GM12878 (cell line): ENCODE data around the gene SLC15A1. TPM values are rescaled to one million over a fixed set of nuclear protein-coding genes. Genes with fewer than 3 reads are reported as not detected.
A peak's percentile ranks its signal among the peaks of the same experiment; 100 is the strongest.

ENCODE experiments used
- ATAC-seq: fragments of 200-7000 bp; cut with Tn5 transposase; 3 replicates; pipeline ENCODE4 v1.9.1; 2020; ENCODE audit warnings: mild to moderate bottlenecking, moderate library complexity
- BruUV-seq: library from RNA; stranded (reverse); fragments of 400-500 nt; replicated peaks from 2 replicates; lab custom pipeline; 2021; lab: Mats Ljungman, UMichigan
- CTCF ChIA-PET: fragments of 300-600 bp; sonication (Branson Sonifier 250); formaldehyde crosslinking; extraction: SDS; loops from one replicate; lab custom pipeline; 2021; ENCODE audit warnings: inconsistent platforms; lab: Yijun Ruan, JAX
- POLR2A ChIA-PET: fragments of 350-600 bp; formaldehyde crosslinking; extraction: SDS; loops from one replicate; lab custom pipeline; 2021; ENCODE audit warnings: inconsistent platforms; lab: Charles Lee
- RAD21 ChIA-PET: fragments of 300-600 bp; sonication (Branson Sonifier 250); formaldehyde crosslinking; loops from one replicate; lab custom pipeline; 2023; ENCODE audit warnings: antibody characterized with exemption; ENCODE audit not compliant: unreplicated experiment; lab: Charles Lee
- SMC1A ChIA-PET: fragments of 300-600 bp; sonication (Branson Sonifier 250); formaldehyde crosslinking; loops from one replicate; lab custom pipeline; 2023; ENCODE audit not compliant: unreplicated experiment, uncharacterized antibody; lab: Charles Lee
- DNase-seq: peaks from one replicate; pipeline ENCODE4 v3.0.0-alpha.2; 2011; ENCODE audit warnings: low read depth, low spot score
- FAIRE-seq: peaks from 3 replicates; lab custom pipeline; 2011; peaks lifted over from hg19 to GRCh38; lab: Jason Lieb, UNC
- H2AFZ ChIP-seq: 2 replicates; pipeline ENCODE4 v1.6.0; 2011; ENCODE audit warnings: low read depth, low read length, control low read depth; ENCODE audit not compliant: control insufficient read depth
- H3K27ac ChIP-seq: 2 replicates; pipeline ENCODE4 v1.5.1; 2011; ENCODE audit warnings: control low read depth; ENCODE audit not compliant: control insufficient read depth, insufficient read depth
- H3K27me3 ChIP-seq, 2 experiments: replicated peaks in 1 of 2; 2 replicates each; pipeline versions ENCODE4 v1.6.0 to v1.6.1; 2011; ENCODE audit warnings: low read length in 1 of 2; ENCODE audit not compliant: control insufficient read depth in 2 of 2, insufficient read depth in 2 of 2
- H3K36me3 ChIP-seq, 2 experiments: 2 replicates each; pipeline ENCODE4 v1.5.1; 2011; ENCODE audit warnings: low read length in 1 of 2; ENCODE audit not compliant: control insufficient read depth in 2 of 2, insufficient read depth in 2 of 2
- H3K4me1 ChIP-seq: 2 replicates; pipeline ENCODE4 v1.6.1; 2011; ENCODE audit warnings: mild to moderate bottlenecking, low read length, moderate library complexity, mixed read lengths; ENCODE audit not compliant: control insufficient read depth, insufficient read depth
- H3K4me2 ChIP-seq: 2 replicates; pipeline ENCODE4 v1.6.0; 2011; ENCODE audit warnings: control low read depth; ENCODE audit not compliant: control insufficient read depth, insufficient read depth
- H3K4me3 ChIP-seq: fragments of 200-600 bp; sonication (generic); 2 replicates; pipeline ENCODE4 v1.5.1; 2016
- H3K79me2 ChIP-seq: 2 replicates; pipeline ENCODE4 v1.6.0; 2011; ENCODE audit warnings: low read length; ENCODE audit not compliant: control insufficient read depth, insufficient read depth
- H3K9ac ChIP-seq: 2 replicates; pipeline ENCODE4 v1.8.0; 2011; ENCODE audit warnings: low read length, control low read depth, mixed read lengths; ENCODE audit not compliant: control insufficient read depth, insufficient read depth
- H3K9me3 ChIP-seq: replicated peaks from 3 replicates; pipeline ENCODE4 v1.5.1; 2011; ENCODE audit warnings: mild to moderate bottlenecking, low read length; ENCODE audit not compliant: control insufficient read depth, insufficient read depth
- H4K20me1 ChIP-seq: 2 replicates; pipeline ENCODE4 v1.6.0; 2011; ENCODE audit not compliant: control insufficient read depth, insufficient read depth
- BHLHE40 ChIP-seq, 2 experiments: fragments of 450-650 bp in 1 of 2; IDR thresholded peaks; 2 replicates each; pipeline ENCODE4 v1.6.1; 2011 to 2017; ENCODE audit warnings: low read depth in 2 of 2, borderline replicate concordance in 1 of 2, improper control_type of control experiment in 1 of 2, low read length in 1 of 2, mild to moderate bottlenecking in 1 of 2
- CREB1 ChIP-seq: IDR thresholded peaks from 2 replicates; pipeline ENCODE4 v1.6.1; 2012; ENCODE audit warnings: low read depth, mild to moderate bottlenecking, inconsistent platforms
- IRF5 ChIP-seq: fragments of 450-650 bp; IDR thresholded peaks from 2 replicates; pipeline ENCODE4 v1.6.1; 2017; ENCODE audit warnings: borderline replicate concordance
- MEF2A ChIP-seq: IDR thresholded peaks from 2 replicates; pipeline ENCODE4 v1.6.1; 2011; ENCODE audit warnings: low read depth, mild to moderate bottlenecking, low read length, moderate library complexity; ENCODE audit not compliant: insufficient read depth
- NR2F1 ChIP-seq: fragments of 450-650 bp; conservative IDR thresholded peaks from 2 replicates; pipeline ENCODE4 v1.6.1; 2017; ENCODE audit warnings: mild to moderate bottlenecking
- ZSCAN29 ChIP-seq: fragments of 450-650 bp; IDR thresholded peaks from 2 replicates; pipeline ENCODE4 v1.6.1; 2017; ENCODE audit warnings: mild to moderate bottlenecking, moderate library complexity
- WGBS: methylation state at CpG from one replicate; pipeline ENCODE4 v1.1.6; 2016; ENCODE audit warnings: low lambda C conversion rate; ENCODE audit not compliant: insufficient replicate concordance, insufficient coverage; ENCODE audit errors: missing lambda C conversion rate; 5-methylcytosine and 5-hydroxymethylcytosine counted together
- in situ Hi-C: fragments of 300-500 bp; cut with MboI; formaldehyde crosslinking; loops from 9 replicates; pipeline ENCODE4 v1.14.3; 2018; ENCODE audit warnings: mixed read lengths
- intact Hi-C: fragments of 100-400 bp; cut with micrococcal nuclease; formaldehyde crosslinking; loops from one replicate; pipeline ENCODE4 v1.14.2; 2022; ENCODE audit not compliant: unreplicated experiment
- polyA plus RNA-seq, 11 experiments: library from polyadenylated mRNA; depleted of rRNA in 4 of 11; unstranded in 6 of 11; stranded (reverse) in 5 of 11; fragments of >200 nt; fragmentation: Nextera tagmentation in 4 of 11; fragmentation: Illumina TruSeq in 1 of 11; extraction: Ambion mirVana in 4 of 11; extraction: Trizol in 1 of 11; gene quantifications; 1 replicate in 1 of 11; 2 replicates in 10 of 11; pipeline versions ENCODE4 v1.2.1 to v1.2.3, GENCODE V29; 2011 to 2016; ENCODE audit warnings: inconsistent platforms in 2 of 11, missing spikeins in 2 of 11, low read depth in 1 of 11
- total RNA-seq, 4 experiments: library from RNA; depleted of rRNA in 3 of 4; stranded (reverse); fragments of >200 nt in 3 of 4; fragmentation: Illumina TruSeq in 1 of 4; extraction: Trizol in 1 of 4; gene quantifications; 2 replicates each; pipeline versions ENCODE4 v1.2.1 to v1.2.3, GENCODE V29; 2013 to 2021
- TF ChIP-seq, protein P1 (sequence below): fragments of 450-650 bp; IDR thresholded peaks from 2 replicates; pipeline ENCODE4 v1.6.1; 2017; ENCODE audit warnings: mild to moderate bottlenecking, low read depth, inconsistent platforms; ENCODE audit not compliant: poor library complexity, severe bottlenecking

Gene SLC15A1
- total and polyA plus RNA-seq, 10 of the 15 experiments (the other 5 are each of a cell fraction or from before 2014, with no cell fraction given): not detected

DNA sequence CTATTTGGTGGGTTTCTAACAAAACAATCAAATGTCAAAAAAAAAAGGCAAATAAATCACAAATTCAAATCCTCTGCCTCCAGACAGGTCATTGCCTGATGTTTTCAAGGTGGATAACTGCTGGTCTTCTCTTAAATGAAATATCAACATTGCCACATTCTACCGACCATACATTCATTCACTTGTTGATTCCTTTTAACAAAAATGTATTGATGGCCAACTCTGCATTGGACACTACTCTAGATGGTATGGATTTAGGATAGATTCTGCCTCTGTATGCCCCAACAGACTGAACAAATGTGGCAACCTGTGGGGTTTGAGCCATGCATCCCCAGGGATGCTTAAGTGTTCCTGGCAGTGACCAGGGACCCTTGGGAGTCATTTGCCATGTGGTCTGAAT is 88.0 kb downstream of the SLC15A1 start (continued):
- TF ChIP-seq IRF5 (no peak), ZSCAN29 (no peak), MEF2A (no peak)
- TF ChIP-seq, protein P1, sequence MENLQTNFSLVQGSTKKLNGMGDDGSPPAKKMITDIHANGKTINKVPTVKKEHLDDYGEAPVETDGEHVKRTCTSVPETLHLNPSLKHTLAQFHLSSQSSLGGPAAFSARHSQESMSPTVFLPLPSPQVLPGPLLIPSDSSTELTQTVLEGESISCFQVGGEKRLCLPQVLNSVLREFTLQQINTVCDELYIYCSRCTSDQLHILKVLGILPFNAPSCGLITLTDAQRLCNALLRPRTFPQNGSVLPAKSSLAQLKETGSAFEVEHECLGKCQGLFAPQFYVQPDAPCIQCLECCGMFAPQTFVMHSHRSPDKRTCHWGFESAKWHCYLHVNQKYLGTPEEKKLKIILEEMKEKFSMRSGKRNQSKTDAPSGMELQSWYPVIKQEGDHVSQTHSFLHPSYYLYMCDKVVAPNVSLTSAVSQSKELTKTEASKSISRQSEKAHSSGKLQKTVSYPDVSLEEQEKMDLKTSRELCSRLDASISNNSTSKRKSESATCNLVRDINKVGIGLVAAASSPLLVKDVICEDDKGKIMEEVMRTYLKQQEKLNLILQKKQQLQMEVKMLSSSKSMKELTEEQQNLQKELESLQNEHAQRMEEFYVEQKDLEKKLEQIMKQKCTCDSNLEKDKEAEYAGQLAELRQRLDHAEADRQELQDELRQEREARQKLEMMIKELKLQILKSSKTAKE: no peak

DNA sequence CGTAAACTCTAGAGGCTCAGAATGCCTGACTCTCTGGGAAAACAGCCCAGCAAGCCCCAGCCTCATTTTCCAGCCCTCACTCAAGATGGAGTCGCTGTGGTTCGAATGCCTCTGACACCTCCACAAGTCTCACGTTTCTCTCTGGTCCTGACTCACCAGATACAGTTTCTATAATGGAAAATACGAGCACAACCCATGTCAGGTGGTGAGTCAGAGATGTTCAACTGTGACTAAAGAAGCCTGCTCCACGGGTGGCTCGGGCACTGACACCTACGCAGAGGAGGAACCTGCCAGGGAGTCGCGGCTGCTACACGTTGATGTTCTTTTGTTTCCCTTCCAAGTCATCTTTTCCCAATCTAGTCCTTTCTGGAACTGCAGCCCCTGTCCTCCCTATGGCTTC is 88.4 kb downstream of the SLC15A1 start:
- no peak for TF ChIP-seq NR2F1
- peak in 1 of 2 experiments; percentile 30; a peak in 1 of 4 replicates for TF ChIP-seq BHLHE40 (IDR thresholded peaks at IDR 0.05; ENCODE audit: borderline replicate concordance in 1 of 2, low read depth in 2 of 2, low read length in 1 of 2)
- no peak for TF ChIP-seq CREB1
- TF ChIP-seq, all 136 proteins: peak for 1
- Histone ChIP-seq H3K79me2 (no peaks in the 10 kb centered on the region), H3K36me3 (no peaks in the 10 kb centered on the region), H3K9me3 (no peaks in the 10 kb centered on the region), H3K27me3 (no peaks in the 10 kb centered on the region), H4K20me1 (no peaks in the 10 kb centered on the region), H3K9ac (no peak overlapping the region), H3K4me1 (no peaks in the 10 kb centered on the region), H3K4me3 (no peak overlapping the region), H3K4me2 (no peak overlapping the region), H3K27ac (no peak overlapping the region), H2AFZ (no peak overlapping the region)
- RAD21 ChIA-PET: no interaction called here
- FAIRE-seq (no peak), ATAC-seq (peak; percentile 29), DNase-seq (no peak)
- 10% methylated on average over 11 of the region's 11 CpGs for WGBS
- in situ Hi-C loops (no loop called here), intact Hi-C loops (no loop called here)
- BruUV-seq: no TSS peak
- SMC1A ChIA-PET: interaction anchor here (2.3 kb wide), 1 partner anchor 10 kb away, joined by 12 read pairs; no protein-coding TSS in a partner anchor
- CTCF ChIA-PET: no interaction called here
- POLR2A ChIA-PET: no interaction called here
